Caco-2 (cell line): ENCODE measurements around the gene FBXW8. TPM values are rescaled to one million over a fixed set of nuclear protein-coding genes. Genes with fewer than 3 reads are reported as not detected.

ENCODE experiments used
- BruUV-seq: library from RNA; stranded (reverse); fragments of 400-500 nt; replicated peaks from 2 replicates; lab custom pipeline; 2021; lab: Mats Ljungman, UMichigan
- CTCF ChIA-PET: fragments of 300-600 bp; sonication (Branson Sonifier 250); formaldehyde crosslinking; loops from one replicate; lab custom pipeline; 2022; ENCODE audit warnings: antibody characterized with exemption; lab: Charles Lee
- POLR2A ChIA-PET: fragments of 300-600 bp; sonication (Branson Sonifier 250); formaldehyde crosslinking; loops from one replicate; lab custom pipeline; 2022; ENCODE audit warnings: antibody characterized with exemption; lab: Charles Lee
- DNase-seq, 2 experiments: peaks; one replicate each; pipeline versions ENCODE4 v3.0.0 to v3.0.0-alpha.2; 2020 to 2022
- H3K27me3 ChIP-seq: replicated peaks from 2 replicates; pipeline ENCODE4 v1.6.0; 2011; ENCODE audit warnings: low read length; ENCODE audit not compliant: control insufficient read depth, insufficient read depth
- H3K36me3 ChIP-seq: 2 replicates; pipeline ENCODE4 v1.5.1; 2011; ENCODE audit warnings: low read length; ENCODE audit not compliant: control insufficient read depth, insufficient read depth
- H3K4me1 ChIP-seq: fragments of 250-450 bp; sonication (Bioruptor Pico); 2 replicates; pipeline ENCODE4 v1.5.1; 2020; ENCODE audit warnings: mild to moderate bottlenecking
- H3K4me3 ChIP-seq: 2 replicates; pipeline ENCODE4 v1.5.1; 2011; ENCODE audit warnings: low read depth, mild to moderate bottlenecking, control low read depth, low read length
- H3K9me3 ChIP-seq: fragments of 250-450 bp; sonication (Bioruptor Pico); 2 replicates; pipeline ENCODE4 v1.5.1; 2020; ENCODE audit warnings: mild to moderate bottlenecking, moderate library complexity
- H3K27ac Mint-ChIP-seq: one replicate; pipeline ENCODE4 v1.8.0; 2022; ENCODE audit warnings: mixed read lengths; ENCODE audit not compliant: unreplicated experiment
- H3K27me3 Mint-ChIP-seq: one replicate; pipeline ENCODE4 v1.8.0; 2022; ENCODE audit warnings: mixed read lengths; ENCODE audit not compliant: insufficient read depth, unreplicated experiment
- H3K36me3 Mint-ChIP-seq: one replicate; pipeline ENCODE4 v1.8.0; 2022; ENCODE audit warnings: mild to moderate bottlenecking, mixed read lengths; ENCODE audit not compliant: insufficient read depth, unreplicated experiment
- H3K4me1 Mint-ChIP-seq: one replicate; pipeline ENCODE4 v1.8.0; 2022; ENCODE audit warnings: low read depth, mixed read lengths; ENCODE audit not compliant: unreplicated experiment
- H3K4me3 Mint-ChIP-seq: one replicate; pipeline ENCODE4 v1.8.0; 2022; ENCODE audit warnings: mild to moderate bottlenecking, moderate library complexity, mixed read lengths; ENCODE audit not compliant: unreplicated experiment
- H3K9me3 Mint-ChIP-seq: one replicate; pipeline ENCODE4 v1.8.0; 2022; ENCODE audit warnings: mixed read lengths; ENCODE audit not compliant: unreplicated experiment
- intact Hi-C: fragments of 100-400 bp; cut with micrococcal nuclease; formaldehyde crosslinking; loops from one replicate; pipeline ENCODE4 v1.10.0; 2022; ENCODE audit not compliant: unreplicated experiment
- total RNA-seq: library from RNA; stranded (reverse); gene quantifications from 2 replicates; pipeline ENCODE4 v1.2.3, GENCODE V29; 2022
- TF ChIP-seq, protein P1 (sequence below), 2 experiments: fragments of 200-600 bp in 1 of 2; IDR thresholded peaks; 1 replicate in 1 of 2; 2 replicates in 1 of 2; pipeline versions ENCODE4 v1.5.1 to v1.8.0; 2011 to 2022; ENCODE audit warnings: antibody characterized with exemption in 1 of 2, control low read depth in 1 of 2, inconsistent platforms in 1 of 2, low read depth in 1 of 2, low read length in 1 of 2, mild to moderate bottlenecking in 1 of 2, moderate library complexity in 1 of 2; ENCODE audit not compliant: insufficient read depth in 1 of 2, severe bottlenecking in 1 of 2, unreplicated experiment in 1 of 2

The FBXW8 gene
- total RNA-seq, 1 experiment from 2014 or later = 12.2 TPM

DNA sequence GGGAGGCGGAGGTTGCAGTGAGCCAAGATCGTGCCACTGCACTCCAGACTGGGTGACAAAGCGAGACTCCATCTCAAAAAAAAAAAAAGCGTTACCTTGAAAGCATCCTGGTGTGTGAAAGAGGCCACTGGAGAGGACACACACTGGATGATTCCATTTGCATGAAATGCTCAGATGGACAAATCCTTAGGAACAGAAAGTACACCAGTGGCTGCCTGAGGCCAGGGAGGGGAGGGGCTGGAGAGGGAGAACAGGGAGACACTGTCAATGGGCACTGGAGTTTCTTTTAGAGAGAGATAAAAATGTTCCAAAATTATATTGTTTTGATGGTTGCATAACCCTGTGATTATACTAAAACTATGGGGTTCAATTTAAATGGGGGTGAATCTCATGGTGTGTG is 168.7 kb downstream of the FBXW8 start:
- DNase-seq = no peak
- intact Hi-C loops = no loop called here
- no peaks in the 10 kb centered on the region for H3K36me3 ChIP-seq
- BruUV-seq = no TSS peak
- ChIA-PET POLR2A (no interaction called here), CTCF (interaction anchor here (0.6 kb wide), 1 partner anchor 32 kb away, joined by 5 read pairs; no protein-coding TSS in a partner anchor)
- Mint-ChIP-seq H3K4me3 (no peak overlapping the region), H3K36me3 (no peaks in the 10 kb centered on the region), H3K4me1 (peaks cover 5% of the 10 kb centered on the region), H3K27me3 (no peaks in the 10 kb centered on the region), H3K27ac (no peak overlapping the region), H3K9me3 (no peaks in the 10 kb centered on the region)
- no peaks in the 10 kb centered on the region for H3K9me3 ChIP-seq
- TF ChIP-seq, protein P1, sequence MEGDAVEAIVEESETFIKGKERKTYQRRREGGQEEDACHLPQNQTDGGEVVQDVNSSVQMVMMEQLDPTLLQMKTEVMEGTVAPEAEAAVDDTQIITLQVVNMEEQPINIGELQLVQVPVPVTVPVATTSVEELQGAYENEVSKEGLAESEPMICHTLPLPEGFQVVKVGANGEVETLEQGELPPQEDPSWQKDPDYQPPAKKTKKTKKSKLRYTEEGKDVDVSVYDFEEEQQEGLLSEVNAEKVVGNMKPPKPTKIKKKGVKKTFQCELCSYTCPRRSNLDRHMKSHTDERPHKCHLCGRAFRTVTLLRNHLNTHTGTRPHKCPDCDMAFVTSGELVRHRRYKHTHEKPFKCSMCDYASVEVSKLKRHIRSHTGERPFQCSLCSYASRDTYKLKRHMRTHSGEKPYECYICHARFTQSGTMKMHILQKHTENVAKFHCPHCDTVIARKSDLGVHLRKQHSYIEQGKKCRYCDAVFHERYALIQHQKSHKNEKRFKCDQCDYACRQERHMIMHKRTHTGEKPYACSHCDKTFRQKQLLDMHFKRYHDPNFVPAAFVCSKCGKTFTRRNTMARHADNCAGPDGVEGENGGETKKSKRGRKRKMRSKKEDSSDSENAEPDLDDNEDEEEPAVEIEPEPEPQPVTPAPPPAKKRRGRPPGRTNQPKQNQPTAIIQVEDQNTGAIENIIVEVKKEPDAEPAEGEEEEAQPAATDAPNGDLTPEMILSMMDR (IDR thresholded peaks at IDR 0.05; ENCODE audit: insufficient read depth in 1 of 2, low read depth in 1 of 2, low read length in 1 of 2, severe bottlenecking in 1 of 2, unreplicated experiment in 1 of 2) = no peak
- H3K4me3 ChIP-seq = no peak overlapping the region
- H3K27me3 ChIP-seq = no peaks in the 10 kb centered on the region
- H3K4me1 ChIP-seq = no peaks in the 10 kb centered on the region

DNA sequence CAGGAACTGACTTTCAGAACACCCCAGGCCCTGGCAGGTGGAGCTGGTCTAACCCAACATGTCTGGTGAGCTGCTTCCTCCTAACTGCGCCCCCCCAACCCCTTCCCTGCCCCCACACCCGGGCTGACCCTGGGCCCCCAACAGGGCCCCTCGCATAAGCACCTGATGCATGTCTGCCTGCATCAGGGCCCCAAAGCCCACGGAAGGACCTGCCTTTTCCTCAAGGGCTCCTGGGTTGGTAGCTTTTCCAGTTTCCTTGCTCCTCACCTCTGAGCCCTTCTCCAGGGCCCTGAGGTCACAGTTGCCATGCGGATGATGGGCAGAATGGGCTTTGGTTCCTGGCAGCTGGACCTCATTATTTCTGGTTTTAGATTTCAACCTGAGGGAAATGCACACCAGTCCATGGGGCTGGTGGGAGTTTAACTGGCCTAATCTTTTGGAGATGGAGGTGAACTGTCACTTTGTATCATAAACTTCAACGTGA is 170.0 kb downstream of the FBXW8 start:
- Mint-ChIP-seq H3K9me3 (no peaks in the 10 kb centered on the region), H3K27ac (no peak overlapping the region), H3K4me1 (peaks cover 5% of the 10 kb centered on the region), H3K36me3 (no peaks in the 10 kb centered on the region), H3K4me3 (no peak overlapping the region), H3K27me3 (no peaks in the 10 kb centered on the region)
- H3K27me3 ChIP-seq = no peaks in the 10 kb centered on the region
- DNase-seq = no peak
- BruUV-seq = no TSS peak
- POLR2A ChIA-PET = no interaction called here
- TF ChIP-seq, protein P1 (IDR thresholded peaks at IDR 0.05; ENCODE audit: insufficient read depth in 1 of 2, low read depth in 1 of 2, low read length in 1 of 2, severe bottlenecking in 1 of 2, unreplicated experiment in 1 of 2) = no peak
- H3K4me3 ChIP-seq = no peak overlapping the region
- no peaks in the 10 kb centered on the region for H3K36me3 ChIP-seq
- no peaks in the 10 kb centered on the region for H3K9me3 ChIP-seq
- intact Hi-C loops = no loop called here
- CTCF ChIA-PET = no interaction called here
- H3K4me1 ChIP-seq = no peaks in the 10 kb centered on the region

Other genes starting within 250 kb of the FBXW8 start
- gene SPRING1, start 172.9 kb upstream of the FBXW8 start, total RNA-seq = 68.5 and 69.6 TPM in 2 replicates
- gene RNFT2, start 172.6 kb upstream of the FBXW8 start, total RNA-seq = 10.5 and 11.6 TPM in 2 replicates
- 0.61 and 1.3 TPM in 2 replicates for gene HRK, start 29.5 kb upstream of the FBXW8 start, total RNA-seq
- 4.8 and 6.8 TPM in 2 replicates for gene TESC, start 188.5 kb downstream of the FBXW8 start, total RNA-seq